NCI-H2081 treated with DMSO at 0.1 percent for 48 hours (cell line): ENCODE results near the gene IDNK.

ENCODE experiments used
- DNase-seq: peaks from one replicate; lab custom pipeline; 2025; lab: John Stamatoyannopoulos, UW

The IDNK gene

DNA sequence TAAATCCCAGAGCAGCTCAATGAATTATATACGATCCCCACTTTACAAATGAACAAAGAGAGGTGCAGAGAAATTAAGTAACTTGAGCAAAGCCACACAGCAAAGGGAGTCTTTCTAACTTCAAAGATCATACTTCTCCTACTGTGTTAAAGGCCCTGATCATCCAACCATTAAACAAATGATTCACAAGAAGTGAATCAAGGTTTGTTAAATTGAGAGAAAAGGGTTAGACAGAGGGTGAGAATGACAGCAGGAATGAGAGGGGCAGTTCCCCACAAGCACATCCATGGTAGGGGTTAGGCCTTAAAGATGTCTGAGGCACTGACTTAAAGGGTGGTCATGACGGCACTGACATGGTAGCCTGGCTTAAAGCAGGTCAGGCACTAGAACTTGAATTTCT lies 10.7 kb downstream of the IDNK start:
- no peak for DNase-seq

DNA sequence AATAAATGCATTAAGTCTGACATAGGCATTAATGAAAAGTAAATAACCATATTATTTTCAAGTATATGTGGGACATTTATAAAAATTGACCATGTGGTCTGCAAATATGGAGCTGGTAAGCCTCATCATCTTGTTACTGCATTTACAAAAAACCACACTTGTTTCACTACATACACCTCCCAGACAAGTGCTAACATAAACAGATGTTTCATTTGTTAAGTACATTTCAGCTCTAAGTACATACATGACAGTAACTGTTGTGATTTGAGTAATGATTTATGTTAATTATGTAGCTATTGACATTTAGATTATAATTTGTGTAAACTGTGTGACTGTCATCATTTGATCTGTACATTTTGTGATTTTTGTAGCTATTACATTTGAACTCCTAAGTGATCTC lies 13.9 kb downstream of the IDNK start:
- no peak for DNase-seq

DNA sequence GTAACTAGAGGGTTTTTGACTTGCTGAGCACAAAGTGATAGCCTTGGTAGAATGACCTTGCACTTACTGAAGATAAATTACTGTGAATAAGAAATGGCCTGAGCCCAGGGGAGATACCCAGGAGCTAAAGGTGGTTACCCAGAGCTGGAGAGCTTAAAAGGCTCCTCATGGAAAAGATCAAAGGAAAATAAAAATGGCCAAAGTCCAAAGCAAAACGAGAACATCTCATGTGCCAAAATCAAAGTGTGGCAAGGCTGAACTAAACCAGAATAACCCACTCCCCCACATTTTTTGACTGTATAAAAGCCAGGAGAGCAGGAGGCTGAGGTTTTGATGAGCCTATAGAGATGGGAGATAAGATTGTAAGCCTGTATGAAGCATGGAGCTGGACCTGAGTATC lies 14.4 kb downstream of the IDNK start:
- DNase-seq: no peak

DNA sequence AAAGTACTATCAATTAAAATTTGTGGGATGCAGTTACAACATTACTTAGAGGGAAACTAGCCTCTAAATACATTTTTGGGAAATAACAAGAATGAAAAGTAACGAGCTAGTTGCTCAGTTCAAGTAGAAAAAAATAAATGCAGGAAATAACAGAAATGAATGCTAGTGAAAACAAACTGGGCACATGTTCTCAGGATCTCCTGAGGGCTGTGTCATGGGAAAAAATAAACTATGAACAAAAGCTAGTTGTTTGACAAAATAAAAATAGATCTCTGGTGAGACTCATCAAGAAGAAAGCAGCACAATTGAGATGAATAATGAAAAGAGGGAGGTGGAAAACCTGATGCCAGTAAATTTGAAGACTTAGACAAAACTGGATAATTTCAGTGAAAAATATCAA lies 16.3 kb downstream of the IDNK start:
- no peak for DNase-seq

DNA sequence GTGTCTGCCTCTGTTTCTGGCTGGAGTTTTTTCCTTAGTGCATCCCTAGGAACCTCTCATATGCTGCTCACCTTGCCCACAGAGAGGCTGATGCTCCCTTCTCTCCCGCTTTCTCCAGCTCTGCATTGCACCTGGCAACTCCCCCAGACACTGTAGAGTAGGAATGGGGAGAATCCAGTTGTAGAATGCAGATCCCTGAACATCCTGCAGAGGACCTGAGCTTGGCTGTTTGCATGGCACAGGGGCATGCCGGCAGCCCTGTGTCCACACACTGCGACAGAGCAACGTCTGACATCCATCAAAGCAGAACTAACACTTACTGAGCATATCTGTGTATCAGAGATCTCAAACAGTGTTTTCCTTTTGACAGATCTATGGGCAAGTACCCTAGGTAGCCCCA lies 19.9 kb downstream of the IDNK start:
- no peak for DNase-seq

DNA sequence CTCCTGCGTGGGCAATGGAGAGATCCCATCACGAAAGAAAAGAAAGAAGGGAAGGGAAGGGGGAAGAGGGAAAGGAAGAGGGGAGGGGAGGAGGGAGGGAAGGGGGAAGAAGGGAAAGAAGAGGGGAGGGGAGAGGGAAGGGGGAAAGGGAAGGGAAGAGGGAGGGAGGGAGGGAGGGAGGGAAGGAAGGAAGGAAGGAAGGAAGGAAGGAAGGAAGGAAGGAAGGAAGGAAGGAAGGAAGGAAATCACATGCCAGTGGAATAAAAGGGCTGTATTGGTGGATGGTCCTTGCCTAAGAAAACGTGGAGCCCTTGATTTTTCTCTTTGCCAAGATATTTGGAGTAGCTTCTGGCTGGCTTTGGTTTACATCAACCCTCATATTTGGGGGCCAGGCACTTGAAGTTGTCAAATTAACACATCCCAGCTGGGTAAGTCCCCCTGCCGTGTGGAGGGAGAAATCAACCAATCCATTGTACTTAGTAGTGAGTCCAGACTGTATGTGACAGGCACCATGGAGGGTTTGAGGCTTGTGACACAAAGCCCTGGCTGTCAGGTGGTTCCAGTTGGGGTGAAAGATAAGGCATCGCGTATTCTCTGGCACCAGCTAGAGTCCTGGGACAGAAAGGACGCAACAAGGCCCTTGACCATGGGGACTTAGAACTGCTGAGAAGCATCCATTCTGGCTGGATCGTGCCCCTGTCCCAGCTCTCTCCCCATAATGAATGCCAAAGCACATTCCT lies 23.7 kb downstream of the IDNK start:
- no peak for DNase-seq

DNA sequence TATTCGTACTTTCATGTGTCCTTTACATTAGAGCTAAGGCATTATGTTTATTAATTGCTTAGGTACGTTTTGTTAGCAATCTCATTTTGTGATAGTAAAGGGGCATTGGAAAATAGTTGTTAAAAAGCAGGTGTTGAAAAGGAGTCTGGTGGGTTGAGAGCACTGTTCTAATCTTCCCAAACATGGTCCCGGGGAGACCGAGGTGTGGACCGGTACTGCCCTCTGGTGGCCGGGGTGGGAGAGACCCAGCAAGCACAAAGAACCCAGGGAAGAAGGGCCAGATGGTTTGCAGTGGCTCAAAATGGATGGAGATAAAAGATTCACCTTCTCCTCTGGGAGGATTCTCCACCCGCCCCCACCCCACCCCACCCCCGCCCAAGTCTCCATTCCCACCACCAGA lies 26.1 kb downstream of the IDNK start:
- peak; percentile 3 for DNase-seq

DNA sequence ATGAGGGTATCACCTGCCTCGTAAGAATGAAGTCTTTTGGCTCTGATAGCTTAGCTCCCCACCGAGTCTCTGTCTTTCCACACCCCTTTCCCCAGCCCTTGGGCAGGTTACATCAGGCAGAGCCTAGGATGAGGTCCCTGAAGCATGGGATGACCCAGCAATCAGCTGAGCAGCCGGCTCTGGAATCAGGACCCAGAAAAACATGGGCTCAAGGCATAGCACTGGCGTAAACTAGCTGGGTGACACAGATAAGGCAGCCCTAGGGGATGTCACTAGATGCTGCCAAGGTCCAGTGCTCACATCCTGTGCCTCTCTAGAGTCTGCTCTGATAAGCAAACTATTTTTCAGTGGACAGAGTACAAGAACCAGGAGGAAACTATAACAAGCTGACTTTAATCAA lies 26.6 kb downstream of the IDNK start:
- DNase-seq: no peak

DNA sequence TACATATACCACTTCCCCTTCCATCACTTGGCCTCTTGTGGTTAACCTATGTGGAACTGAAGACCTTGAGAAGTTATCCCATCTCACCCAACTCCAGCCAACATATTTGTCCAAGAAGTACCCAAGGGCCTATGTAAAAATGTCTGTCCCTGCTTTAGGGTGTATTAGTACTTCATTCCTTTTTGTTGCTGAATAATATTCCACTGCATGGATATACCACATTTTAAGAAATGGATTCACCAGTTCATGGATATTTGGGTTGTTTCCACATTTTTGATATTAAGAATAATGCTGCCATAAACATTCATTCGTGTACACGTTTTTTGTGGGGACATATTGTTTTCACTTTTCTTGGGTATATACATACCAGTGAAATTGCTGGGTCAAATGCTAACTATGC lies 28.6 kb downstream of the IDNK start:
- DNase-seq: no peak

DNA sequence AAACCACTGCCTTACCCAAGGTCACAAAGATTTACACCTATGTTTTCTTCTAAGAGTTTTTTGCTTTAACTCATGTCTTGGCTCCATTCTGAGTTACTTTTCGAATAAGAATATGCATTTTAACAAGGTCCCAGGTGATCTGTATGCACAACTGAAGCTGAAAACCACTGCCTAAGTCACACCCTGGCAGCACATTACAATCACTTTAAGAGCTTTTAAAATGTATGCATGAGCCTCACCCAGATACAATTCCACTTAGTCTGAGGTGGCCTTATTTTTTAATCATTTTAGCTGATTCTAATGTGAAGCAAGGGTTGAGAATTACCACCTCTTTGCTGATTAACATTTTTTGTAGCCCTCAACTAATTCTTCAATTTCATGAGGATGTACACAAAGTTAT lies 29.5 kb downstream of the IDNK start:
- DNase-seq: no peak

DNA sequence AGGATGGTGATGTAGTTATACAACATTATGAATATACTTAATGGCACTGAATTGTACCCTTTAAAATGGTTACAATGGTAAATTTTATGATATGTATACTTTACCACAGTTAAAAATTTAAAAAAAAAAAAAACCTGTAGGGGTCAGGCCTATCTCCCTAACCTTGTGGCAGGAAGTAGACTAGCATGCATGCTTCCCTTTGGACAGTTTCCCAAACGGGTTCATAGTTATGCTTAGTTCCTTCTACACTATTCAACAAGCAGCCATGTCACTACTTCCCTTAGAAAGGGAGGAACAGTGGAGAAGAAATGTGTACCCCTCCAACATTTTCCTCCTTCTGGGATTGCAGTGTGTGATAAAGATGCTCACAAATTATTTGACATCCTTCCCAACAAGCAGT lies 32.5 kb downstream of the IDNK start:
- DNase-seq: no peak

DNA sequence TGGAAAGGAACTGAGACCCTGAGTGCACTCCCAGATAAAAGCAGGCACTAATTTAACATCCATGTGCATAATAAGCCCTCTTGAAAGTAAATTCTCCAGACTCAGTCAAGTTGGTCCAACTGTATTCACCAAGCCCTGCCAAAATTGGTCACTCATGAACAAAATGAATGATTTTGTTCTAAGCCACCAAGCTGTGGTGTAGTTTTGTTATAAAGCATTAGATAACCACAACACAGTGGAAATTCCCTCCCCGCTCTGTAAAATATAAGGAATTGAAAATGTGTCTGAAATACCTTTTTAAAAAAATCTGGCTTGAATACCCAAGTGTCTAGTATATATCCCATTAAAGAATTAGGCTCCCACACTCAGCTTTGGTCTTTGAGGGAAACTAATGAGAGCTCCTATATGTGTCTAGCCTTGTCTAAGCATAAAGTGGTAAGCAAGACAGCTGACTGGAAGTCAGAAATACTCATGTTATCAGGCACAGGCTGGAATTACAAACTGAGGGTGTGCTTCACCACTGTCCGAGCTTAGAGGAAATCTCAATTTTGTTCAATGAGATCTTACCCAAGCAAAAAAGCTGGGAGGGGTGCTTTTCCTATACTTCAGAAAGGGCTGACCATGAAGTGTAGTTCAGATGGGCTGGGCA lies 33.2 kb downstream of the IDNK start:
- DNase-seq: no peak

DNA sequence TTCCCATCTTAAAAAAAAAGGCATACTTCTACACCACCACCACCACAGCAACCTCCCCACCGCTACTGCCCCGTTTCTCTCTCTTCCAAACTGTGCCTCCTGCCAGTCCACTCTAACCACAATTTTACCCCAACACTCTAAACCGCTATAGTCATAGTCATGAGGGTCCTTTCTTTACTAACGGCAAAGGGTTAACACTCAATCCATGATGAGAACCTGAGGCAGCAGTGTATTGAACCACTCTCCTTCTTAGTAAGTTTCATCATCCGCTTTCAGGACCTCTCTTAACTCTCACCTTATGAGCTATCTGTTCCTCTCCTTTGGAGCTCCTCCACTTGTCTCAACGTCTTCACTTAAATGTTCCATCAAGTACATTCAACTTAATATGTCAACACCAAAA lies 34.0 kb downstream of the IDNK start:
- no peak for DNase-seq

DNA sequence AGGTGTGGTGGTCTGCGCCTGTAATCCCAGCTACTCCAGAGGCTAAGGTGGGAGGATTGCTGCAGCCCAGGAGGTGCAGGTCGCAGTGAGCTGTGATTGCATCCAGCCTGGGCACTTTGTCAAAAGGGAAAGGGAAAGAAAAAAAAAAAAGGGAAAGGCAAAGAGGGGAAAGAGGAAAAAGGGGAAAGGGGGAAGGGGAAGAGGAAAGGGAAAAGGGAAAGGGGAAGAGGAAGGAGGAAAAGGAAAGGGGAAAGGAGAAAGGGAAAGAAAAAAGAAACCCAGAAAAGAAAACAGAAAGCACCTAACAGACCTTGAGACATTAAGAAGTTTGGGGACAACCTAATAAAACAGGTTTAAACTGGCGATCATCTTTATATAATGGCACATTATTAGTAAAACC lies 40.0 kb downstream of the IDNK start:
- DNase-seq: no peak

DNA sequence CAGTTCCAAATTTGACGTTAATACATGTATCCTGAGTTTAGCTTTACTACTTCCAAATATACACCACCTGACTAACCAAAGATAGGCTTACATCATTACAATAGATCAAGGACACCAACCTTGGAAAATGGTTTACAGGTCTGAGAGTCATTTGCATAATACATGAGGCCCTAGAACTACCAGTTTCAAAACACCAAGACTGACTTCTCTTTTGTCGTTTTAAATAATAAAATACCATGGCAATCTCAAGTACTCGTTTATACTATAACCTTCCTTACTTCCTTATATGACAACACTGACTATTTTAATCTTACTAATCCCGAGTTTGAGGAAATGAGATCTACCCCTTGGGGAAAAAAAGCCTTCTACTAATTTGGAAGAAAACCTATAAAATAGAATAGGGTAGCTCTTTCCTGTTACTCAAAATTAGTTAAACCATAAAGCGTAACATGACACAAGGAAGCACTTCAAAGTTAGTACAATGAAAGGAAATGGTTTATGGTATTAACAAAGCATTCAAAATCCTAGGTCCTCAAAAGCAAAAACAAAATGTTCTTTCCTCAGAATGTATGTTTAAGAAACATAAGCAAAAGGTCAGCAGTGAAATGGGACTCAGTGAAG lies 42.7 kb downstream of the IDNK start:
- no peak for DNase-seq

DNA sequence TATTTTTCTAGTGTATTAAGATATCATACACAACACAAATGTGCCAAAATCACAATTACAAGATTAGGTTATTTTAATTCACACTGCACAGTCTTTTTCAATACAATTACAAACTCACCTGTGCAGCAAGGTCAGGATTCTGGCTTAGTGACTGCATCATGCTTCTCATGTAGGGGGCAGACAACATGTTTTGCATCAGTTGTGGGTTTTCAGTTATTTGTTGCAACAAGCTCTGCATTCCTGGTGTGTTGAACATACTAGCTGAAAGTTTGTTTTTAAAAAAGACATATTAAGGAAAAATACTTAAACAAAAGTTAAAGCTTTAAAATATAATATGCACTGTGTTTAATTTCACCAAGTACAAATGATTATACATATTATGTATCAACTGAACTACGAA lies 46.1 kb downstream of the IDNK start:
- DNase-seq: no peak

DNA sequence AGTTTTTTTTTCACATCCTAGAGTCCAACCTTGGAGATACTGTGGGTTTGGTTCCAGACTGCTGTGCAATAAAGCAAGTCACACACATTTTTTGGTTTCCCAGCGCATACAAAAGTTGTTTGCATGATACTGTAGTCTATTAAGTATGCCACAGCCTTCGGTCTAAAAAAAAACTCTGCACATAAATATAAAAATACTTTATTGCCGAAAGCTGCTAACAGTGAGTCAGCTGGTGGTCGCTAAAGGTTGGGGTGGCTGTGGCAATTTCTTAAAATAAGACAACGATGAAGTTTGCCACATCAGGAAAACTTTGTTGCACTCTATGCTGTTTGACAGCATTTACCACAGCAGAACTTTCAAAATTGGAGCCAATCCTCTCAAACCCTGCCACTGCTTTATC lies 47.4 kb downstream of the IDNK start:
- no peak for DNase-seq

DNA sequence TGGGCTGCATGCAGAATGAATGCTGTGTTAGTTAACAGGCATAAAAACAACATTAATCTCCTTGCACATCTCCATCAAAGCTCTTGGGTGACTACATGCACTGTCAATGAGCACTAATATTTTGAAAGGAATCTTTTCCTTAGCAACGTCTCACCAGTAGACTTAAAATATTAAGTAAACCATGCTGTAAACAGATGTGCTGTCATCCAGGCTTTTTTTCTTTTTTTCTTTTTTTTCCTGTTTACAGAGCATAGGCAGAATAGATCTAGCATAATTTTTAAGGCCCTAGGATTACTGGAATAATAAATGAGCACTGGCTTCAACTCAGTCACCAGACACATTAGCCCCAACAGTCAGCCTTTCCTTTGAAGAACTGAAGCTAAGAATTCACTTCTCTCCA lies 48.5 kb downstream of the IDNK start:
- no peak for DNase-seq

DNA sequence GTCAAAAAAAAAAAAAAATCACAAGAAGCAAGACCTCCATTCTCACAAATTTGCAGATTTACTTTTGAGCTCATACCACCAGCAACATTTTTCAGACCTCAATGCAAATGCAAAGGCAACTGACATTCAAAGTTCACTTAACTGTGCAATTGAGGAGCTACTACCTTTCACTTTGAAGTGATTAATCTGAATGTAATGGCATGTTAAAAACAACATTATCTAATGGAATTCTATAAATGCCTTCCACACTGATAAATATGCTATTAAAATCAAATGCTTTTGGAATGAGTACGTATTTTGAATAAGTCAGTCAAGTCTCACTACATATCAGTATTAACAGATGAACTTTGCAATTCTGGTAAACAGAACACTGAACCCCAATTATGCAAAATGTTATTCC lies 52.5 kb downstream of the IDNK start:
- no peak for DNase-seq

DNA sequence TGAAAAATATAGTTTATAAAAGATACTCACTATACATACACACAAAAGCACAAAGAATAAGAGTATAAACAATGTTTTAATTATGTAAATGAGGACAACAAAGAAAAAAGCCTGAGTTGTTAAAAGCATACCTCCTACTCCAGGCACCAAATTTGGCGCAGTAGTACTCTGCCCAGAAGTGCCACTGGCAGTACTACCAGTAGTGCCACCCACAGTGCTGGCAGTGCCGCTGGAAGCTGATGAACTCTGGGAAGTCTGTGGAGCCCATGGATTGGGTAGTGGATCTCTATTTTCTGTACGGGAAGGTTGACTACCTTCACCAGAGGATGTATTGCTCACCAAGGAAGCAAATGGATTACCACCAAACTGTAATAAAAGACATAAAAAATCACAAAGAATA lies 54.7 kb downstream of the IDNK start:
- DNase-seq: no peak

DNA sequence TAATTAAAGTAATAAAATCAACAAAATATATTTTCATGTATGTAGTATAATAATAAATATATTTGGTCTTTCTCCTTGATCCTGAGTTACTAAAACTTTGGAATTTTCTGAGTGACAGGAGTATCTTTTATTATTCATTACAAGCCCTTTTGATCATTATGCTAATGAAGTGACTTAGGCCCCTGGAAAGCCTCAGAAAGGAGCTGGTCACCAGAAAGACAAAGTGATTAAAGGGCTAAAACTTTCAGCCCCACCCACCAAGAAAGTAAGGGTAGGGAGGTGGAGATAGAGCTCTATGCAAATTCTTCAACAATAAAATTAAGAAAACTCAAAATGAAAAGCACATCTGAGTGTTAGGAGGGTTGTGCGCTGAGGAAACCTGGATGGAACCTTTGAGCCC lies 57.3 kb downstream of the IDNK start:
- no peak for DNase-seq

DNA sequence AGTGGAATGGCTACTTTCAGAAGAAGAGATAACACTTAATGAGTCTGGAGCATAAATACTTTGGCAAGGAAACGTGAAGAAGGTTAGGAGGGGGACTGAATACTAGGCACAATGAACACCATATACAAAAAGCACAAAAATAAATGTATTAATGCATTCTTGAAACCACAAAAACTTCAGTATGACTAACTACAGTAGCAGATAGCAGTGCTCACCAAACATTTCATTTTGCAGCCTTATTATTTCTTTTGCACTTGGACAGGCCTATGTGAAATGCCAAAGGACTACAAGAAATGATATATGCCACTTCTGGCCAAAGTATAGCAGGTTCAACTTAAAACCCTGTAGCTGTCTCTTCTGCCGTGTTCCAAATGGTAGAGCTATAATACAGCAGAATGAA lies 58.5 kb downstream of the IDNK start:
- no peak for DNase-seq

DNA sequence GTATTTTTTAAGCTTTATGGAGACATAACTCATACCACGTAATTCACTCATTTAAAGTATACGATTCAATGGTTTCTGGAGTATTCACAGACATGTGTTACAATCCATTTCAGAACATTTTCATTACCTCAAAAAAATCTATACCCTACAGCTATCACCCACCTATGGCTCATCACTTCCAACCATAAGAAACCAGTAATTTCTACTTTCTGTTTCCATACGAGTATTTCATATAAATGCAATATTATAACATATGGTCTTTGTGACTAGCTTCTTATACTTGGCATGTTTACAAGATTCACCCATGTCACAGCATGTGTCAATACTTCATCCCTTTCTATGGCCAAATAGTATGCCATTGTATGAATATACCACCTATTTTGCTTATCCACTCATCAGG lies 66.0 kb downstream of the IDNK start:
- DNase-seq: no peak

DNA sequence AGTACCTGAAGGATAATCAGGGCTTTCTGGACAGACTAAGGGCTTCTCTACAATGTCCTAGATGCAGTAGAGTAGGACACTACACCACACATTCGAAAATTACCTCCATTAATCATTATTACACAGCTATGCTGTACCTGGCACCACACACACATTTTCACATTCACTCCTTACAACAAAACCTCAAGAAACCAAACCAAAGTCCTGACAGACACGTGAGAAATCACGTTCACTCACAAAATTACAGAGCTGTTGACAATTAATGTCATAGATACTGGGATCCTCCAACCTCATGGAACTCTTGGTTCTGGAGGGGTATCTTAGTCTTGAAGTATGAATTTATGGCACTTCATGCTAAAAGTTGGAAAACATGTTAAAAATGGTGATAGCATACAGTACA lies 68.5 kb downstream of the IDNK start:
- DNase-seq: no peak
